Esophagus (tissue), 2 donors: ENCODE data around the gene RAB17. TPM values are rescaled to one million over a fixed set of nuclear protein-coding genes. Genes with fewer than 3 reads are reported as not detected.
"Not testable (repeated sequence)": the region's sequence is repeated elsewhere in the genome, so short reads cannot be mapped to it uniquely, and the experiment has no call there.

Experiments
- H3K27ac ChIP-seq, 2 donors: one replicate each; pipeline ENCODE4 v1.5.1; 2013; ENCODE audit warnings: low read depth in 2 of 2, mild to moderate bottlenecking in 2 of 2, inconsistent platforms in 1 of 2, low read length in 1 of 2, moderate library complexity in 1 of 2
- H3K27me3 ChIP-seq, 2 donors: one replicate each; pipeline ENCODE4 v1.6.1; 2013; ENCODE audit warnings: low read length in 2 of 2, control low read depth in 1 of 2, mild to moderate bottlenecking in 1 of 2; ENCODE audit not compliant: insufficient read depth in 2 of 2, control insufficient read depth in 1 of 2
- H3K36me3 ChIP-seq, 2 donors: one replicate each; pipeline ENCODE4 v1.6.1; 2013; ENCODE audit warnings: low read length in 1 of 2; ENCODE audit not compliant: control insufficient read depth in 2 of 2, insufficient read depth in 2 of 2
- H3K4me1 ChIP-seq, 2 donors: one replicate each; pipeline ENCODE4 v1.6.1; 2013; ENCODE audit warnings: low read length in 1 of 2; ENCODE audit not compliant: control insufficient read depth in 2 of 2, insufficient read depth in 2 of 2
- H3K4me3 ChIP-seq, 2 donors: one replicate each; pipeline ENCODE4 v1.5.1; 2013; ENCODE audit warnings: low read length in 2 of 2, mild to moderate bottlenecking in 2 of 2, low read depth in 1 of 2, moderate library complexity in 1 of 2
- H3K9me3 ChIP-seq, 2 donors: one replicate each; pipeline ENCODE4 v1.6.1; 2013; ENCODE audit warnings: mild to moderate bottlenecking in 2 of 2, low read depth in 1 of 2, low read length in 1 of 2, moderate library complexity in 1 of 2; ENCODE audit not compliant: control insufficient read depth in 2 of 2, insufficient read depth in 1 of 2
- WGBS, 2 donors: extraction: QIAGEN DNeasy Blood & Tissue Kit; methylation state at CpG; one replicate each; pipeline ENCODE4 v1.1.7; 2013; 5-methylcytosine and 5-hydroxymethylcytosine counted together
- polyA plus RNA-seq, 2 donors: library from polyadenylated mRNA; stranded (reverse); fragments of 200-250 nt; gene quantifications; one replicate each; pipeline ENCODE4 v1.2.3, GENCODE V29; 2013
- donor health status: healthy with polysubstance abuse.
- donor health status: Bipolar disorder and iron deficiency.

RAB17 gene
- polyA plus RNA-seq, 2 donors = 7.0 to 10.9 TPM

DNA sequence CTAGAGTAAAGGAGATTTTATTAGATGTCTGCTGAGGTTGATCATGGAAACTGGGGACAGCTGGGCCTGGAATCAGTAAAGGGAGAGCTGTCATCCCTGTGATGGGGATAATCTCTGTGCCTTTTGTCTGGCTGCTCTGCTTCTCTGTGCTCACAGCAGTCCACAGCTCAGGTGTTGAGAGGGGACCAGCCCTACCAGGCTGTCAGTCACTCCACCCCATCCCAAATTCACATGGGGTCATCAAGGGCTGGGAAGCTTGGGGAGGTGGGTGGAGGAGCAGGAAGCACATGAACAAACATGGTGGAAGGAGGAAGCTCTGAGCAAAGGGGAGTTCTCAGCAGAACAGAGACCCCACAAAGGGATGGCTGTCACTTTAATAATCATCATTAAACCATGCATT lies 23.1 kb upstream of the RAB17 start:
- Histone ChIP-seq H3K27ac (no peak overlapping the region), H3K27me3 (no peaks in the 10 kb centered on the region), H3K9me3 (no peaks in the 10 kb centered on the region), H3K4me3 (no peak overlapping the region), H3K36me3 (no peaks in the 10 kb centered on the region), H3K4me1 (peaks cover 0 to 4% of the 10 kb centered on the region in 2 donors)

DNA sequence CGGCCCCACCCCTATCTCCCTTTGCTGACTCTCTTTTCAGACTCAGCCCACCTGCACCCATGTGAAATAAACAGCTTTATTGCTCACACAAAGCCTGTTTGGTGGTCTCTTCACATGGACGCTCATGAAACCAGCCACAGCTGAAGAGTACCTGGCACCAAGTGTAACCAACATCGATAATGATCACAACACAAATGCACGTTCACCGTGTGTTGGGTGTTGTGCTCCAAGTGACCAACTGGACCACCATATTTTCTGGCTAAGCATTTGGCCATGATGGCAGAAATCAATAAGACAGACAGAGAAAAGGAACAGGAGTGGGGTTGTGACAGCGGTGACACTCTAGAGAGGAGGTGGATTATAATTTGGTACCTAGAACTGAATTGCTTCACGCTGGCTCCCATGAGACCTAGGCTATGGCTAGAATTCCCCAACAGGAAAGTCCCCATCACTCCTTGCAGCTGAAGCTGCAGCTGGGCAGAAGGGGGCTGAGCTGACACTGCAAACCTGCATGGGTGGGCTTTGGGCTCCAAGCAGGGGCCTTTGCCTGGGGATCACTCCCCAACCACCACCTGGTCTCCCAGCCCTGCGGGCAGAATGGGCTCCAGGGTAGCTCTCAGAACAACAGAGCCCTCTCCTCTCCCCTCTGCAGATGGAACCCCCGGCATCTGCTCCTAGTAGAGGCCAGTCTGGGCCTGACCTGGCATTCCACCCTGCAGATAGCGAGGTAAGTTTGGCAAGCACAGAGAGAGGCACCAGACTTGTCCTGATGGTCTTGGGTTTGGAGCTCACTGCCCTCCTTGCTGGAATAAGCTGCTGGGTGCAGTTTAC lies 22.2 kb upstream of the RAB17 start:
- no peaks in the 10 kb centered on the region for H3K36me3 ChIP-seq
- 89 to 90% methylated on average over 10 of the region's 10 CpGs for WGBS, 2 donors
- H3K27ac ChIP-seq = no peak overlapping the region
- H3K4me3 ChIP-seq = no peak overlapping the region
- no peaks in the 10 kb centered on the region for H3K27me3 ChIP-seq
- H3K4me1 ChIP-seq = peaks cover 0 to 4% of the 10 kb centered on the region in 2 donors
- no peaks in the 10 kb centered on the region for H3K9me3 ChIP-seq

GRCh38 chr2:237606522-237606921 lies 16.0 kb upstream of the RAB17 start:
- not testable (repeated sequence) for H3K27me3 ChIP-seq, H3K27ac ChIP-seq, H3K4me1 ChIP-seq, H3K4me3 ChIP-seq, H3K9me3 ChIP-seq, H3K36me3 ChIP-seq
- 91 to 97% methylated on average over 4 of the region's 4 CpGs for WGBS, 2 donors

DNA sequence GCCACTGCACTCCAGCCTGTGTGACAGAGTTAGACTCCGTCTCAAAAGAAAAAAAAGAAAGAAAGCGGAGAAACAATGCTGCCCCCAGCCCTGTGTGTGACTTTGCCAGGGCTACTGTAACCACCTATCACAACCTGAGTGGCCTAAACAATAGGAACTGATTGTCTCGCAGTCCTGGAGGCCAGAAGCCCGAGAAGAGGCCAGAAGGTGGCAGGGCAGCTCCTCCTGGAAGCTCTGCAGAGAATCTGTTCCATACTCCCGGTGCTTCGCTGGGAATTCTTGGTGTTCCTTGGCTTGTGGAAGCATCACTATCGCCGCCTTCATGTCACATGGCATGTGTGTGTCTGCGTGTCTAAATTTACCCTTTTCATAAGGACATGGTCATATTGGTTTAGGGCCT lies 14.4 kb upstream of the RAB17 start:
- Histone ChIP-seq H3K27me3 (no peaks in the 10 kb centered on the region), H3K27ac (no peak overlapping the region), H3K4me3 (no peak overlapping the region), H3K9me3 (no peaks in the 10 kb centered on the region), H3K36me3 (no peaks in the 10 kb centered on the region), H3K4me1 (peaks cover 2 to 3% of the 10 kb centered on the region in 2 donors)
- WGBS, 2 donors = 92 to 93% methylated on average over 9 of the region's 9 CpGs

- H3K4me3 ChIP-seq = no peak overlapping the region
- H3K9me3 ChIP-seq = no peaks in the 10 kb centered on the region
- H3K36me3 ChIP-seq = no peaks in the 10 kb centered on the region
- 88 to 91% methylated on average over 11 of the region's 11 CpGs for WGBS, 2 donors
- no peaks in the 10 kb centered on the region for H3K27me3 ChIP-seq
- H3K4me1 ChIP-seq = peaks cover 2 to 3% of the 10 kb centered on the region in 2 donors
- H3K27ac ChIP-seq = no peak overlapping the region
Observed at GRCh38 chr2:237604391-237604790, 13.9 kb upstream of the RAB17 start.

DNA sequence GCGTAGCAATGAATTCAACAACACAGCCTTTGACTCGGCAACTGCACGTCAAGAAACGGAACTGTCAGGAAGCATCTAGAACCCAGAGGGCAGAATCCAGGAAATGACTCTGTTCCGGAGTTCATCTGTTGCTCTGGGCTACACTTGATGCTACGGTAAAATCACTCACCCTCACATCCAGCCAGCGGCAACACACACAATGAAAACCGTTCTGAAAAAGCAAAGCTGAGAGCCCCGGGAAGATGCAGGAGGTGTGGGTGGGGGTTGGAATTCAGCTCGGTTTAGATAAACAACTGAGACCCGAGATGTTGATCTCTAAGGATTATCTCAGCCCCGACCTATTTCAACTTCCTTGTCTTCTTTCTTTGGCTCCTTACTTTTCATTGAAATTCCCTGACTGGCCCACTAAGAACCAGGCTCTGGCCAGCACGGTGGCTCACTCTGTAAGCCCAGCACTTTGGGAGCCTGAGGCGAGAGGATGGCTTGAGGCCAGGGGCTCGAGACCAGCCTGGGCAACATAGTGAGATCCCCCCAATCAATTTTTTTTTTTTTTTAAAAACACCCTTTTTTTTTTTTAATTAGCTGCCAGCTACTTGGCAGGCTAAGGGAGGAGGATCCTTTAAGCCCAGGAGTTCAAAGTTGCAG lies 13.3 kb upstream of the RAB17 start:
- H3K4me3 ChIP-seq = no peak overlapping the region
- H3K36me3 ChIP-seq = no peaks in the 10 kb centered on the region
- no peaks in the 10 kb centered on the region for H3K27me3 ChIP-seq
- WGBS, 2 donors = 21 to 27% methylated on average over 15 of the region's 15 CpGs
- H3K9me3 ChIP-seq = no peaks in the 10 kb centered on the region
- peak overlapping the region in 1 of 2 donors; percentile 58 for H3K27ac ChIP-seq
- H3K4me1 ChIP-seq = peaks cover 2 to 3% of the 10 kb centered on the region in 2 donors

- Histone ChIP-seq H3K4me1 (peaks cover 3 to 5% of the 10 kb centered on the region in 2 donors), H3K4me3 (no peak overlapping the region), H3K9me3 (no peaks in the 10 kb centered on the region), H3K36me3 (no peaks in the 10 kb centered on the region), H3K27me3 (no peaks in the 10 kb centered on the region), H3K27ac (peak overlapping the region in 1 of 2 donors; percentile 29)
- WGBS, 2 donors = 81 to 85% methylated on average over 13 of the region's 13 CpGs
Observed at GRCh38 chr2:237603049-237603717, 12.6 kb upstream of the RAB17 start.

DNA sequence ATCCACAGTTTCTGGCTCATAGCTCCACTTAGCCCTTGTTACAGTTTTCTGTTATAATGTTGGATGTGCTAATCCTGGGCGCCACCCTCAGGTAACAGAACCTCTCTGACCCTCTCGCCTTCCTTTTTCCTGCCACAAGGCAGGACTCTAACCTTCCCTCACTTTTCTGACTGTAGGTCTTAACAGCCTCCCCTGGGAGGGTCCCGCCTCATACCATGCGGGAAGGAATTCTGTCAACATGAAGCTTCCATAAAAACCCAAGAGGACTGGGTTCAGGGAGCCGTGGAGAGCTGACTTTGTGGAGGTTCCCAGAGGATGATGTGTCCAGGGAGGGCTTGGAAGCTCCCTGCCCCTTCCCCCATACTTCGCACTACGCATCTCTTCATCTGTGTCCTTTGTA lies 11.9 kb upstream of the RAB17 start:
- peaks cover 3 to 5% of the 10 kb centered on the region in 2 donors for H3K4me1 ChIP-seq
- H3K27ac ChIP-seq = no peak overlapping the region
- H3K9me3 ChIP-seq = no peaks in the 10 kb centered on the region
- no peaks in the 10 kb centered on the region for H3K27me3 ChIP-seq
- no peak overlapping the region for H3K4me3 ChIP-seq
- no peaks in the 10 kb centered on the region for H3K36me3 ChIP-seq
- WGBS, 2 donors = 92 to 93% methylated on average over 7 of the region's 7 CpGs

- Histone ChIP-seq H3K9me3 (no peaks in the 10 kb centered on the region), H3K4me1 (peaks cover 3 to 5% of the 10 kb centered on the region in 2 donors), H3K4me3 (no peak overlapping the region), H3K27me3 (no peaks in the 10 kb centered on the region), H3K27ac (no peak overlapping the region), H3K36me3 (no peaks in the 10 kb centered on the region)
- 86 to 93% methylated on average over 14 of the region's 14 CpGs for WGBS, 2 donors
Observed at GRCh38 chr2:237601453-237602116, 11.1 kb upstream of the RAB17 start.
